ENCODE data around the gene MOSPD2.
A peak's percentile ranks its signal among the peaks of the same experiment; 100 is the strongest.

The MOSPD2 gene

DNA sequence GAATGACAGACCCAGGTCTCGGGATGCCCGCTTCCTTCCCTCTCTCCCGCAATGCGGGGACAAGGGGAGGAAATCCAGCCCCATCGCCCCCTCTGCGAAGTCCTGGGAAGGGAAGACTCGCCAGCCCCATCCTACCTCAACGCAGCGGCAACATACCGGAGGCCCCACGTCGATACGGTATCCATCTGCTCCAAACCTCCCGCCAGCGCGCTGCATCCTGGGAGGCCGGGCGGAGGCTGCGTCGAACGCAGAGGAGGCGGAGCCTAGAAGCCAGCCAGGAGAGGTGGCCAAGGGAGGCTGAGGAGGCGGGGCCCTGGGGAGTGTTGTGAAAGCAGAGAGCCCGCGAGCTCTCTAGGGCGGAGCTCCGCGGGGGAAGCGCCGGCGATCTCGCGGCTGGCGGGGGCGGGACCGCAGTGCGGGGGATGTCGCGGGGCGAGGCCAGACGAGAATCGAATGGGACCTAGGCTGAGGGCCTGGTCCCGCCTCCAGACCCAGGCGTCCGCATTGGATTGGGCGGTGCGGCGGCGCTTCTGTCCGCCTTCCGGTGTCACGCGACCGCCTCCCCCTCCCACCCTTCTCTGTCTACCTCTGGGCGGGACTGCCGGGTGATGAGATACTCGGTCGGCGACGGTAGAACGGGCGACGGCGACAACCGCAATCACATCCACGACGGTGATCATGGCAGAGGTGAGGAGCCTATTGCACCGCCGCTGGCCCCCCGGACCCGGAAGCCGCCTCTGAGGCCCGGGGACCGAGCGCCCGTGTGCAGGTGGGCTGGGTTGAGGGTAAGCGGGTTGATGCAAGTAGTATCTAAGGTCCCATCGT lies at the start of gene MOSPD2, which contains the start of gene FANCB:
TSS of gene MOSPD2 (plus strand) at position 571 of the 825 bp plus-strand sequence. CDS start at position 679, 108 bp downstream.
TSS of gene FANCB (minus strand) at position 219 of the 825 bp plus-strand sequence. CDS start 7,559 bp downstream, outside the sequence.
- DNase-seq (ENCODE audit: low spot score) = peak; percentile 92

DNA sequence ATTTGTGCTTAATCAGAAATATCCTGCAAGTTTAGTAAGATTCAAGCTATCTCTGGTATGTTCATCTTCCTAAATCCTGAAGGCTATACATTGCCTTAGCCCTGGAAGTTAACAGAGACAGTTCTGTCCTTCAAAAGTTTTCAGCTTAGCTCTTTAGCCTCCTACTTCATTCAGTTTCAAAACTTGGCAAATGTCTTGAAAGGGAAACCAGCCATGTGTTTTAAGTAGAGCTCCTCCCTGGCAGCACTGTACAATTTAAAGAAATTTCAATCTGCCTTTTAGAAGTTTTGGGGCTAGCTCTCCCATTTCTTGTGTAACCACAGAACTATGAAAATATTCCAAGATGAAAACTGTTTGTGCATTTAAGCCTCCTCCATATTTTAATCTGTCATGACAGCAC lies 47.4 kb upstream of the MOSPD2 start:
- DNase-seq (ENCODE audit: low spot score) = no peak

GRCh38 chrX:14826319-14826718 lies 46.9 kb upstream of the MOSPD2 start:
- no peak for DNase-seq (ENCODE audit: low spot score)

GRCh38 chrX:14829643-14830042 lies 43.6 kb upstream of the MOSPD2 start:
- no peak for DNase-seq (ENCODE audit: low spot score)

DNA sequence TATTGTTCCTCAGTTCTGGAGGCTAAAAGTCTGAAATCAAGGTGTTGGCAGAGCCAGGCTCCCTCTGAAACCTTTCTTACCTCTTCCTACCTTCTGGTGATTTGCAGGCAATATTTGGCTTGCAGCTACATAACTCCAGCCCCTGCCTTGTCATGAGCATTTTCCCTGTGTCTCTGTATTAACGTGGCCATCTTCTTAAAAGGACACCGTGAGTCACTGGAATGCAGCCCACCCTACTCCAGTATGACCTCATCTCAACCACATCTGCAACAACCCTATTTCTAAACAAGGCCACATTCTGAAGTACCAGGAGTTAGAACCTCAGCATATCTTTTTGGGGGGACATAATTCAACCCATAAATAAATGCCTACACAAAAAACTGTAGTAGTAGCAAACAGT lies 41.1 kb upstream of the MOSPD2 start:
- peak; percentile 26 for DNase-seq (ENCODE audit: low spot score)

DNA sequence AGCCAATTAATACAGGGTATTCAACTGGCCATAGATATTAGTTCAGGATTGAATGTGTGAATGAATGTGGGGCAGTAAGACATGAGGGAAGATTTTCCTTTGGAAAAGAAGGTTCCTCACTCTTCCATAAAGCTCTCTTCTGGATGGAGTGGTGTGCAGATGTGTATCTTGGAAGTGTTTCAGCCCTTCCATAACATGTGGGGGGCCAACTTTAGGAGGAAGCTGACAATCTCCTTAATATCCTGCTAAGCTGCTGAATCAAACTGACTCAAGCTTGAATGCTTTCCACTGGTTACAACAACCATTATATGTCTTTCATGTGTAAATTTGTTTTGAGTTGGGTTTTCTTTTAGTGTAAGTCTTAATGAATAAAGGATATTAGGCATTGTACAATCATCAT lies 40.6 kb upstream of the MOSPD2 start:
- DNase-seq (ENCODE audit: low spot score) = no peak

DNA sequence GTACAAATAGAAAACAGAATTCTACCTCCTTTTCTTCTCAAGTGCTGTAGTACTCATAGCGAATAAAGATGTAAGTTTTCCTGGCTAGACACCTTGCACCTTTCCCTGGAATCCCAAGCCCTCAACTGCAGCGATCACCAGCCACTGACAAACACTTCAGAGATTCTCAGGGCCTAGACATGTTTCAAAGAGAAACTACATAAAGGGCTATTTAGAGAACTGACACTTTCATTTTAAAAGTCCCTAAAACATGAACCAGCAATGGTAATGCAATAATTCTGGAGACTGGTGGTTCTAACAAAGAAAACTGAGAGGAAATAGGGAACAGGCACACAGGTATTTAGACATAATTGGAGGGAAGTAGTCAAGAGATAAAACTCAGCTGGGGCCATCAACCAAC lies 36.1 kb upstream of the MOSPD2 start:
- DNase-seq (ENCODE audit: low spot score) = no peak

DNA sequence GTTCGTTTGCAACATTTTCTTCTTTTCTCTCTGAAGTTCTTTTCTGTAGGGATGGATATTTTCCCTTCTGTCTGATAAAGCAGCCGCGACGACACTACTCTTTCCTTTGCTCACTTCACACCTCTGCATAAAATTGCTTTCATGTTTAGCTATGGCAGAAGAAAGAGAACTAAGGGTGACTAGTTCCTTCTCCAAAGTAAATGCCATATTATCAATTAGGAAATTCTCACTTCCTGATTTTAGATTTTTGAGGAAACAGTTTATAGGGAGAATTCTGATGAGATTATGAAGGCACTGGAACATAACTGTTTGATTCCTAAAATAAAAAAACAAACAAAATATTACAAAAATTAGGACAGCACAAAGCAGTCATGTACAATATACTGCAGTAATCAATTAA lies 29.6 kb upstream of the MOSPD2 start:
- DNase-seq (ENCODE audit: low spot score) = no peak

- DNase-seq (ENCODE audit: low spot score) = no peak
Measured at GRCh38 chrX:14851526-14851925, 21.7 kb upstream of the MOSPD2 start.

- no peak for DNase-seq (ENCODE audit: low spot score)
Measured at GRCh38 chrX:14864631-14865030, 8.6 kb upstream of the MOSPD2 start.

DNA sequence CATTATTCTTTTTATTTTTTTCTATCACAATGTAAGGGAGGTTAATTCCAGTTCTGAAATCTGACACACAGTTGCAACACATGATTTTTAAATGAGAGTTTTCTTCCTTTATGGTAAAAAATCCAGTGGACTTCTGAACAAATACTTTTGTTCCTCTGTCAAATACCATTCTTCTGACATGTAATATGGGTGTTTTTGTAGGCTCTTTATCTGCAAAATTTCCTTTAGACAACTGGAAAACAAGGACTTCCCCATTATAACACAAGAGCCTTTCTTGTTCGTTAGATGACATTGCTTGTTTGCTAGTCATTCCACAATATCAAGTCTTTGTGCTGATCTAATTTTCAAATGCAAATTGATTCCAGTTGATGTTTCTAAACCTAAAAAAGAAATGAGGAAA lies 8.0 kb upstream of the MOSPD2 start:
- DNase-seq (ENCODE audit: low spot score) = peak; percentile 7

DNA sequence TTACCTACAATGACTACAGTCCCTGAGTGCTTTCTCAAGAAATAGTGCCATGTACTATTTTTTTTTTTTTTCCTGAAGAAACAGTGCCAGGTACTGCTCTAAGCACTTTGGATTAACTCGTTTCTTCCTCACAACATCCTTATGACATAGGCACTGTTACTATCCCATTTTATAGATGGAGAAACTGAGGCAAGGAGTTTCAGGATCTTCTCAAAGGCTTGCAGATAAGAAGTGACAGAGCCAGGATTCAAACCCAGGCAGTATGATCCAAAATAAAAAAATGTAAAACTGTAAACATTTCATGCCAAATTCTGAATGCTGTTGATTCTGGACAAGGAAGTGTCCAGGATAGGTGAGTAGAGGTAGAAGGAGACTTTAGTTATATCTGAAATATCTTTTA lies 1.5 kb upstream of the MOSPD2 start:
- DNase-seq (ENCODE audit: low spot score) = no peak

DNA sequence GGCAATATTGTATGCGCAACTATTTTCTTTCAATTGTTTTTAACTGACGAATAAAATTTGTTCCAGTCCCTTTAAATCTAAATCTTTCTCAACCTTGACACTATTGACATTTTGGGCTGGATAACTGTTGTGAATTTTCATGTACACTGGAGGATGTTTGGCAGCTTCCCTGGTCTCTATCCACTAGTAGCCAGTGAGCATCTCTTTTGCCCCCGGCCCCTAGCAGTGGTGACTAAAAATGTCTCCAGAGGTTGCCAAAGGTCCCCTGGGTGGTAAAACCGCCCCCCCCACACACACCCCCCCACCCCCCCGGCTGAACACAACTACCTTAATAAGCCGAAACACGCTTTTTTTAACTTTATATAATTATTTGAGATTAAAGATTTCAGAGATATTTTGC lies 866 bp upstream of the MOSPD2 start:
- DNase-seq (ENCODE audit: low spot score) = no peak

GRCh38 chrX:14873676-14874049 lies 442 bp downstream of the MOSPD2 start:
- DNase-seq (ENCODE audit: low spot score) = no peak

DNA sequence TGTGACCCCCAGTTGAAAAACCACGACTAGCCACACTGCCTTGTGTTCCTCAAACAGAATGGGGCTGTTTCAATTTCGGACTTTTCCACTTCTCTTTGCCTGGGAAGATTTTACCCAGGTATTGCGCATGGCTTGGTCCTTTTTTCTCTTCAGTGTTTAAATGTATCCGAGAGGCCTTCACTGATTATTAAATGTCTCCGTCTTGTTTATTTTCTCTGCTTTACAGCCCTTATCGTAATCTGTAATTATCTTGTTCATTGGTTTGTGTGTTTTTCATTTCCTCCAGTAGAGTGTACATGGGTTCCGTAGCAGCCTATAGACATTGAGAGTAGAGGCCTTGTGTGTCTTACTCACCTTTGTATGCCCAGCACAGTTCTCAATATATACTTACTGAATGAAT lies 2.4 kb downstream of the MOSPD2 start:
- no peak for DNase-seq (ENCODE audit: low spot score)

GRCh38 chrX:14883826-14884225 lies 10.6 kb downstream of the MOSPD2 start:
- no peak for DNase-seq (ENCODE audit: low spot score)

DNA sequence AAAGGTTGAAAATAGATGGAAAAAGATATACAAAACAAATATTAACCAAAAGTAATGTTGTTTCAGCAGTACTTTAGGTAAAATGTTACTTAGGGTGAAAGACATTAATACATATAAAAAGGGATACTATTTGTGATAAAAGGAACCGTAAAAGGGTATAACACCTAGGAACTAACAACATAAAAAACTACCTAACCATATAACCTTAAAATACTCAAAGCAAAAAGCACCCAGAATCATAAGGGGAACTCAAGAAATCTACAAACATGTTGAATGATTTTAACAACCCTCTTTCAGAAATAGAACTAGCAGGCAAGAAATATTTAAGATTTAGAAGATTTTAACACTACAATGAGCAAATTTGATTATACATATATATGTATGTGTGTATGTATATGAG lies 11.5 kb downstream of the MOSPD2 start:
- DNase-seq (ENCODE audit: low spot score) = no peak

DNA sequence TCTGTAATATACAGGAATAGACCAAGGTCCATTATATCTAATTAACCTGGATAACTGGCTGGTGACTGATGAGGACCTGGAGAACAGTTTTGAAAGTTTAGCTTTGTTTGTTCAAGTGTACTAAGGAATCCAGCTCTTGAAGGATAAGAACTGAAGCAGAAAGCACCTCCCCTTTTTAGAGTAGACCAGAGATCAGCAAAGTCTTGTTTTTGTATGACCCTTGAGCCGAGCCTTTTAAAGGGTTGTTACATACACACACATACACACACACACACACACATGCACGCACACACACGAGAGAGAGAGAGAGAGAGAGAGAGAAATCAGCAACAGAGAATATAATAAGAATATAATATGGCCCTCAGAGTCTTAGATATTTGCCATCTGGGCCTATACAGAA lies 13.0 kb downstream of the MOSPD2 start:
- no peak for DNase-seq (ENCODE audit: low spot score)

- DNase-seq (ENCODE audit: low spot score) = no peak
Measured at GRCh38 chrX:14896273-14896672, 23.1 kb downstream of the MOSPD2 start.

GRCh38 chrX:14897042-14897441 lies 23.8 kb downstream of the MOSPD2 start:
- no peak for DNase-seq (ENCODE audit: low spot score)

DNA sequence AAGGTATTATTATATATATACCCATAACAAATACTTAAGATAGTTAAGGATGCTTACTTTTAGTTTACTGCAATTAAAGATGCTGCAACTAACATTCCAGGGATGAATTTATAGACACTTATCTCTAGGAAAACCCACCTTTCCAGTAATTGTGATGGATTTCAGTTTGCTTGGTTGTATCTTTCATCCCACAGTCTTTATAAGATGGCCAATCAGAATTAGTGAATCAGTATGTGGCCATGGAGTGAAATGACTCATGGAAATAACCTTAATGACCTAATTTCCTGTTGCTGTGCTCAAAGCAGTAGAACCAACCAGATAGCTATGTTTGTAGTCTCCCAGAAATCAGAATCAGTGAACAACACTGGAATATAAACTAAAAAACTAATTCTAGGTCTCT lies 26.4 kb downstream of the MOSPD2 start:
- DNase-seq (ENCODE audit: low spot score) = peak; percentile 8

- no peak for DNase-seq (ENCODE audit: low spot score)
Measured at GRCh38 chrX:14902537-14902936, 29.3 kb downstream of the MOSPD2 start.

DNA sequence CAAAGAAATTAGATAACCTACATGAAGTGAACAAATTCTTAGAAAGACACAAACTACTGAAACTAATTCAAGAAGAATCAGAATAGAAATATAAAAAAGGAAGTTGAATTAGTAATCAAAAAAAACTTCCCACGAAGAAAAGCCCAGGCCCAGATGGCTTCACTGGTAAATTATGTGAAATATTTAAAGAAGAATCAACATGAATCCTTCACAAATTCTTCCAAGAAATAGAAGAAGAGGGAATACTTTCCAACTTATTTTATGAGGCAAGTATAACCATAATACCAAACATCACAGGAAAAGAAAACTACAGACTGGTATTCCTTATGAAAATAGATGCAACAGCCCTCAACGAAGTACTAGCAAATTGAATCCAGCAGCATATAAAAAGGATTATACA lies 30.7 kb downstream of the MOSPD2 start:
- DNase-seq (ENCODE audit: low spot score) = no peak

DNA sequence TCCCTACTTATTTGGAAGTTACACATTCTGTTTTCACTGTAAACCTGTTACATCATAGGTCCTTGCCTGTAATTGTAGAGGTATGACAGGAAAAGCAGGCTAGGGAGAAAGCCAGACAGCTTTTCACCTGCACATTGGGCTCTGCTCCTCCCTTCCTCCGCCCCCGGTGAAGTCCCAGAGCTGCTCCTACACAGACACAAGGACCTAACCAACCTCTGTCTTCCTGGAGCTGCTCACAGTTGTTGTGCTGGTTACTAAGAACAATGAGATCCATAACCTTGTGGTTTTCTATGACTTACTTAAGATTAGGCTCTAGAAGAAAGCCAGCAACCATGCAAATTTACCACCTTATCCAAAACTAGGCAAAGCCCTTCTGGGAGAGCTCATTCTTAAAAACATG lies 40.0 kb downstream of the MOSPD2 start:
- no peak for DNase-seq (ENCODE audit: low spot score)

All from AG08396 (cell line).